Mesenchymal stem cell (in vitro differentiated cells and primary cell): ENCODE results near the gene RIMBP3C.

Experiments used
- DNase-seq: peaks from one replicate; pipeline ENCODE4 v3.0.0-alpha.2; 2013
- H2AFZ ChIP-seq: one replicate; pipeline ENCODE4 v1.6.1; 2013; ENCODE audit warnings: low read depth, mild to moderate bottlenecking, control low read depth, inconsistent platforms, low read length, moderate library complexity
- H2AK5ac ChIP-seq: 2 replicates; pipeline ENCODE4 v1.6.1; 2013; ENCODE audit warnings: low read length, moderate library complexity, mild to moderate bottlenecking, inconsistent platforms; ENCODE audit not compliant: severe bottlenecking
- H2BK120ac ChIP-seq: one replicate; pipeline ENCODE4 v1.6.1; 2013; ENCODE audit warnings: low read depth, mild to moderate bottlenecking, inconsistent platforms, low read length, moderate library complexity
- H2BK12ac ChIP-seq, 2 experiments: one replicate each; pipeline ENCODE4 v1.6.1; 2013; ENCODE audit warnings: inconsistent platforms in 2 of 2, low read length in 2 of 2, mild to moderate bottlenecking in 2 of 2, moderate library complexity in 2 of 2, control low read depth in 1 of 2
- H2BK15ac ChIP-seq: one replicate; pipeline ENCODE4 v1.6.1; 2013; ENCODE audit warnings: mild to moderate bottlenecking, low read depth, inconsistent platforms; ENCODE audit not compliant: poor library complexity, severe bottlenecking
- H2BK5ac ChIP-seq: 2 replicates; pipeline ENCODE4 v1.6.1; 2013; ENCODE audit warnings: low read depth, mild to moderate bottlenecking, low read length, control low read depth, inconsistent platforms; ENCODE audit not compliant: poor library complexity, severe bottlenecking
- H3K14ac ChIP-seq, 2 experiments: one replicate each; pipeline ENCODE4 v1.6.1; 2013; ENCODE audit warnings: inconsistent platforms in 2 of 2, low read length in 2 of 2, control low read depth in 1 of 2, mild to moderate bottlenecking in 1 of 2, moderate library complexity in 1 of 2
- H3K18ac ChIP-seq, 2 experiments: one replicate each; pipeline ENCODE4 v1.6.1; 2013; ENCODE audit warnings: inconsistent platforms in 2 of 2, low read length in 2 of 2, control low read depth in 1 of 2, low read depth in 1 of 2, mild to moderate bottlenecking in 1 of 2
- H3K23ac ChIP-seq, 2 experiments: one replicate each; pipeline ENCODE4 v1.6.1; 2013; ENCODE audit warnings: inconsistent platforms in 2 of 2, low read length in 2 of 2, mild to moderate bottlenecking in 2 of 2, moderate library complexity in 2 of 2, control low read depth in 1 of 2
- H3K27ac ChIP-seq: 2 replicates; pipeline ENCODE4 v1.5.1; 2013; ENCODE audit warnings: mild to moderate bottlenecking, moderate library complexity, low read length, control low read depth, inconsistent platforms; ENCODE audit not compliant: poor library complexity, severe bottlenecking
- H3K27me3 ChIP-seq, 2 experiments: 2 replicates each; pipeline versions ENCODE4 v1.6.1 to v1.7.0; 2013; ENCODE audit warnings: low read length in 2 of 2, mild to moderate bottlenecking in 2 of 2, moderate library complexity in 2 of 2, control low read depth in 1 of 2, inconsistent platforms in 1 of 2; ENCODE audit not compliant: control insufficient read depth in 1 of 2, insufficient read depth in 1 of 2
- H3K36me3 ChIP-seq, 2 experiments: 2 replicates each; pipeline versions ENCODE4 v1.6.1 to v1.7.0; 2013; ENCODE audit warnings: low read length in 2 of 2, control low read depth in 1 of 2, inconsistent platforms in 1 of 2, low read depth in 1 of 2, mild to moderate bottlenecking in 1 of 2; ENCODE audit not compliant: insufficient read depth in 2 of 2, control insufficient read depth in 1 of 2
- H3K4ac ChIP-seq, 2 experiments: one replicate each; pipeline ENCODE4 v1.6.1; 2013; ENCODE audit warnings: inconsistent platforms in 2 of 2, low read length in 2 of 2, mild to moderate bottlenecking in 2 of 2, moderate library complexity in 2 of 2, control low read depth in 1 of 2, low read depth in 1 of 2
- H3K4me1 ChIP-seq: 2 replicates; pipeline ENCODE4 v1.6.1; 2013; ENCODE audit warnings: low read depth, low read length, control low read depth; ENCODE audit not compliant: control insufficient read depth, insufficient read depth
- H3K4me2 ChIP-seq: 2 replicates; pipeline ENCODE4 v1.6.1; 2013; ENCODE audit warnings: low read length, mild to moderate bottlenecking, inconsistent platforms; ENCODE audit not compliant: poor library complexity, severe bottlenecking
- H3K4me3 ChIP-seq, 2 experiments: 2 replicates each; pipeline versions ENCODE4 v1.5.1 to v1.7.0; 2013; ENCODE audit warnings: low read length in 2 of 2, mild to moderate bottlenecking in 2 of 2, control low read depth in 1 of 2, low read depth in 1 of 2; ENCODE audit not compliant: insufficient read depth in 1 of 2
- H3K79me1 ChIP-seq: replicated peaks from 2 replicates; pipeline ENCODE4 v1.6.1; 2013; ENCODE audit warnings: mild to moderate bottlenecking, control low read depth, low read length, inconsistent platforms; ENCODE audit not compliant: poor library complexity, severe bottlenecking
- H3K9ac ChIP-seq: 2 replicates; pipeline ENCODE4 v1.7.0; 2013; ENCODE audit warnings: mild to moderate bottlenecking, low read length, moderate library complexity
- H3K9me3 ChIP-seq: 2 replicates; pipeline ENCODE4 v1.7.0; 2013; ENCODE audit warnings: mild to moderate bottlenecking, low read length; ENCODE audit not compliant: control insufficient read depth
- H4K8ac ChIP-seq: one replicate; pipeline ENCODE4 v1.6.1; 2013; ENCODE audit warnings: inconsistent platforms, mild to moderate bottlenecking, low read length, moderate library complexity
- H4K91ac ChIP-seq: one replicate; pipeline ENCODE4 v1.6.1; 2013; ENCODE audit warnings: mild to moderate bottlenecking, low read length, inconsistent platforms
- WGBS: methylation state at CpG from one replicate; pipeline ENCODE4 v1.1.7; 2013; ENCODE audit warnings: mixed read lengths; 5-methylcytosine and 5-hydroxymethylcytosine counted together

The RIMBP3C gene

GRCh38 chr22:21590809-21591641 lies 39.8 kb upstream of the RIMBP3C start:
- H3K36me3 ChIP-seq: peaks cover 38 to 50% of the 10 kb centered on the region in 2 experiments
- no peak overlapping the region for H3K14ac ChIP-seq
- H3K27me3 ChIP-seq: no peaks in the 10 kb centered on the region
- no peak overlapping the region for H3K18ac ChIP-seq
- 94% methylated on average over 7 of the region's 9 CpGs for WGBS
- H3K23ac ChIP-seq: peak overlapping the region in 1 of 2 experiments; percentile 77
- H3K4ac ChIP-seq: no peak overlapping the region
- H3K4me1 ChIP-seq: peaks cover 23% of the 10 kb centered on the region
- H4K91ac ChIP-seq: no peak overlapping the region
- no peak overlapping the region for H2BK5ac ChIP-seq
- H2AFZ ChIP-seq: no peak overlapping the region
- no peak for DNase-seq
- no peak overlapping the region for H3K9ac ChIP-seq
- no peak overlapping the region for H2BK15ac ChIP-seq
- no peak overlapping the region for H3K4me2 ChIP-seq
- no peak overlapping the region for H2BK120ac ChIP-seq
- no peak overlapping the region for H2BK12ac ChIP-seq
- H3K27ac ChIP-seq: no peak overlapping the region
- no peak overlapping the region for H3K4me3 ChIP-seq
- no peak overlapping the region for H2AK5ac ChIP-seq
- no peaks in the 10 kb centered on the region for H3K79me1 ChIP-seq
- no peak overlapping the region for H4K8ac ChIP-seq
- H3K9me3 ChIP-seq: no peaks in the 10 kb centered on the region

- Histone ChIP-seq H3K14ac (peak overlapping the region in 1 of 2 experiments; percentile 14), H2AK5ac (no peak overlapping the region), H2BK5ac (no peak overlapping the region), H2BK12ac (no peak overlapping the region), H4K8ac (no peak overlapping the region), H3K4ac (no peak overlapping the region), H3K23ac (no peak overlapping the region), H2BK120ac (no peak overlapping the region), H3K27ac (no peak overlapping the region), H3K18ac (no peak overlapping the region), H3K4me3 (no peak overlapping the region), H3K36me3 (peaks cover 24 to 41% of the 10 kb centered on the region in 2 experiments), H3K4me1 (peaks cover 21% of the 10 kb centered on the region), H2AFZ (no peak overlapping the region), H2BK15ac (no peak overlapping the region), H3K4me2 (no peak overlapping the region), H3K27me3 (no peaks in the 10 kb centered on the region), H4K91ac (no peak overlapping the region), H3K9ac (no peak overlapping the region), H3K9me3 (no peaks in the 10 kb centered on the region), H3K79me1 (no peaks in the 10 kb centered on the region)
- 96% methylated on average over 7 of the region's 8 CpGs for WGBS
- no peak for DNase-seq
Observed at GRCh38 chr22:21589396-21589795, 38.1 kb upstream of the RIMBP3C start.

- Histone ChIP-seq H3K27me3 (no peaks in the 10 kb centered on the region), H3K27ac (no peak overlapping the region), H3K18ac (no peak overlapping the region), H2BK5ac (no peak overlapping the region), H3K4me1 (peaks cover 20% of the 10 kb centered on the region), H3K14ac (no peak overlapping the region), H2AFZ (no peak overlapping the region), H3K23ac (no peak overlapping the region), H3K9me3 (no peaks in the 10 kb centered on the region), H3K36me3 (peaks cover 10 to 32% of the 10 kb centered on the region in 2 experiments), H4K91ac (no peak overlapping the region), H2BK12ac (no peak overlapping the region), H3K4ac (no peak overlapping the region), H2BK15ac (no peak overlapping the region), H4K8ac (no peak overlapping the region), H2BK120ac (no peak overlapping the region), H3K9ac (no peak overlapping the region), H3K4me2 (no peak overlapping the region), H2AK5ac (no peak overlapping the region), H3K4me3 (no peak overlapping the region), H3K79me1 (no peaks in the 10 kb centered on the region)
- 88% methylated on average over 2 of the region's 4 CpGs for WGBS
- peak; percentile 66 for DNase-seq
Observed at GRCh38 chr22:21587803-21588611, 36.7 kb upstream of the RIMBP3C start.

GRCh38 chr22:21585389-21585788 lies 34.1 kb upstream of the RIMBP3C start:
- Histone ChIP-seq H2BK5ac (no peak overlapping the region), H3K4me3 (no peak overlapping the region), H3K27ac (no peak overlapping the region), H3K14ac (no peak overlapping the region), H4K8ac (no peak overlapping the region), H2BK120ac (no peak overlapping the region), H3K4me2 (no peak overlapping the region), H2AFZ (no peak overlapping the region), H3K18ac (no peak overlapping the region), H3K4ac (no peak overlapping the region), H2BK15ac (no peak overlapping the region), H3K36me3 (peaks cover 6 to 13% of the 10 kb centered on the region in 2 experiments), H4K91ac (no peak overlapping the region), H3K27me3 (no peaks in the 10 kb centered on the region), H3K4me1 (peaks cover 7% of the 10 kb centered on the region), H3K9ac (no peak overlapping the region), H2AK5ac (no peak overlapping the region), H3K79me1 (no peaks in the 10 kb centered on the region), H3K23ac (no peak overlapping the region), H2BK12ac (no peak overlapping the region), H3K9me3 (no peaks in the 10 kb centered on the region)
- WGBS: 100% methylated on average over 2 of the region's 2 CpGs
- DNase-seq: no peak
